Esophagus muscularis mucosa (tissue), 4 donors: Measurements from ENCODE around the gene TMEM154.

ENCODE experiments used
- CTCF ChIP-seq, 3 experiments: fragments of 200-600 bp in 2 of 3; fragments of 450-650 bp in 1 of 3; sonication (generic) in 2 of 3; IDR thresholded peaks; one replicate each; pipeline ENCODE4 v1.5.1; 2017 to 2019; ENCODE audit warnings: antibody characterized with exemption in 3 of 3, mild to moderate bottlenecking in 2 of 3, moderate library complexity in 1 of 3
- EP300 ChIP-seq: sonication (generic); formaldehyde crosslinking; IDR thresholded peaks from one replicate; pipeline ENCODE4 v1.6.1; 2017; ENCODE audit warnings: antibody characterized with exemption
- POLR2A ChIP-seq: fragments of 450-650 bp; IDR thresholded peaks from one replicate; pipeline ENCODE4 v1.6.1; 2017; ENCODE audit warnings: antibody characterized with exemption, moderate library complexity, mild to moderate bottlenecking, low read depth
- POLR2AphosphoS5 ChIP-seq, 2 donors: sonication (generic); formaldehyde crosslinking; IDR thresholded peaks; one replicate each; pipeline ENCODE4 v1.6.1; 2017; ENCODE audit warnings: antibody characterized with exemption in 2 of 2

- TF ChIP-seq POLR2A (no peak), CTCF (IDR thresholded peaks at IDR 0.05) (no peak), EP300 (no peak), POLR2AphosphoS5 (IDR thresholded peaks at IDR 0.05) (no peak)
Measured at GRCh38 chr4:152651473-152652060, 28.2 kb downstream of the TMEM154 start.
